Measurements from ENCODE around the gene FGF16. TPM values are rescaled to one million over a fixed set of nuclear protein-coding genes. Genes with fewer than 3 reads are reported as not detected.

Gene FGF16
- total RNA-seq, 1 donor from 2014 or later: not detected

GRCh38 chrX:77450415-77450814 is 3.2 kb downstream of the FGF16 start:
- no peak overlapping the region for H3K27ac ChIP-seq (ENCODE audit: low read depth, low read length)
- no peak overlapping the region for H3K4me3 Mint-ChIP-seq (ENCODE audit: unreplicated experiment)
- no peaks in the 10 kb centered on the region for H3K9me3 ChIP-seq (ENCODE audit: insufficient read depth, low read depth, low read length)
- peak overlapping the region; percentile 36 for H3K4me2 ChIP-seq (ENCODE audit: low read length)
- FAIRE-seq: no peak
- H3K36me3 ChIP-seq (ENCODE audit: insufficient read depth, low read length): no peaks in the 10 kb centered on the region
- H3K27ac Mint-ChIP-seq (ENCODE audit: unreplicated experiment): no peak overlapping the region
- H3K27me3 Mint-ChIP-seq (ENCODE audit: low read depth, unreplicated experiment): peaks cover 13% of the 10 kb centered on the region
- no peak overlapping the region for H3K9ac ChIP-seq (ENCODE audit: low read length)
- TF ChIP-seq EZH2 (IDR thresholded peaks at IDR 0.05; ENCODE audit: insufficient read depth, low read length): no peak
- TF ChIP-seq CTCF (IDR thresholded peaks at IDR 0.05; ENCODE audit: insufficient read depth, low read depth, low read length): no peak
- no peaks in the 10 kb centered on the region for H3K36me3 Mint-ChIP-seq (ENCODE audit: low read depth, unreplicated experiment)
- H2AFZ ChIP-seq (ENCODE audit: low read depth, low read length): no peak overlapping the region
- no peaks in the 10 kb centered on the region for H3K79me2 ChIP-seq (ENCODE audit: insufficient read depth, low read length)
- peaks cover 3% of the 10 kb centered on the region for H3K4me1 Mint-ChIP-seq (ENCODE audit: low read depth, unreplicated experiment)
- no peaks in the 10 kb centered on the region for H3K27me3 ChIP-seq (ENCODE audit: insufficient read depth, low read length)
- H3K4me1 ChIP-seq (ENCODE audit: insufficient read depth, low read length): peaks cover 8% of the 10 kb centered on the region
- no peak for DNase-seq (ENCODE audit: low read depth)
- H3K4me3 ChIP-seq (ENCODE audit: insufficient read depth, low read depth, low read length): no peak overlapping the region
- H4K20me1 ChIP-seq (ENCODE audit: insufficient read depth, low read length): no peaks in the 10 kb centered on the region
- H3K9me3 Mint-ChIP-seq (ENCODE audit: unreplicated experiment): no peaks in the 10 kb centered on the region

- Histone ChIP-seq H3K79me2 (ENCODE audit: insufficient read depth, low read length) (no peaks in the 10 kb centered on the region), H3K4me3 (ENCODE audit: insufficient read depth, low read depth, low read length) (no peak overlapping the region), H3K27me3 (ENCODE audit: insufficient read depth, low read length) (no peaks in the 10 kb centered on the region), H4K20me1 (ENCODE audit: insufficient read depth, low read length) (no peaks in the 10 kb centered on the region), H3K9ac (ENCODE audit: low read length) (no peak overlapping the region), H3K27ac (ENCODE audit: low read depth, low read length) (peak overlapping the region; percentile 21), H3K9me3 (ENCODE audit: insufficient read depth, low read depth, low read length) (no peaks in the 10 kb centered on the region), H3K4me1 (ENCODE audit: insufficient read depth, low read length) (peaks cover 8% of the 10 kb centered on the region), H3K36me3 (ENCODE audit: insufficient read depth, low read length) (no peaks in the 10 kb centered on the region), H3K4me2 (ENCODE audit: low read length) (peak overlapping the region; percentile 36), H2AFZ (ENCODE audit: low read depth, low read length) (no peak overlapping the region)
- FAIRE-seq (no peak), DNase-seq (ENCODE audit: low read depth) (peak; percentile 64)
- H3K27me3 Mint-ChIP-seq (ENCODE audit: low read depth, unreplicated experiment): peaks cover 11% of the 10 kb centered on the region
- no peak overlapping the region for H3K4me3 Mint-ChIP-seq (ENCODE audit: unreplicated experiment)
- TF ChIP-seq CTCF (IDR thresholded peaks at IDR 0.05; ENCODE audit: insufficient read depth, low read depth, low read length) (no peak), EZH2 (IDR thresholded peaks at IDR 0.05; ENCODE audit: insufficient read depth, low read length) (no peak)
- peak overlapping the region; percentile 41 for H3K27ac Mint-ChIP-seq (ENCODE audit: unreplicated experiment)
- H3K4me1 Mint-ChIP-seq (ENCODE audit: low read depth, unreplicated experiment): peaks cover 3% of the 10 kb centered on the region
- no peaks in the 10 kb centered on the region for H3K36me3 Mint-ChIP-seq (ENCODE audit: low read depth, unreplicated experiment)
- no peaks in the 10 kb centered on the region for H3K9me3 Mint-ChIP-seq (ENCODE audit: unreplicated experiment)
Observed at GRCh38 chrX:77450996-77451395, 3.8 kb downstream of the FGF16 start.

GRCh38 chrX:77453190-77453589 is 6.0 kb downstream of the FGF16 start:
- Histone ChIP-seq H3K9me3 (ENCODE audit: insufficient read depth, low read depth, low read length) (no peaks in the 10 kb centered on the region), H3K79me2 (ENCODE audit: insufficient read depth, low read length) (no peaks in the 10 kb centered on the region), H3K4me3 (ENCODE audit: insufficient read depth, low read depth, low read length) (no peak overlapping the region), H4K20me1 (ENCODE audit: insufficient read depth, low read length) (no peaks in the 10 kb centered on the region), H3K4me1 (ENCODE audit: insufficient read depth, low read length) (peaks cover 5% of the 10 kb centered on the region), H3K9ac (ENCODE audit: low read length) (no peak overlapping the region), H2AFZ (ENCODE audit: low read depth, low read length) (no peak overlapping the region), H3K27ac (ENCODE audit: low read depth, low read length) (no peak overlapping the region), H3K27me3 (ENCODE audit: insufficient read depth, low read length) (no peaks in the 10 kb centered on the region), H3K4me2 (ENCODE audit: low read length) (no peak overlapping the region), H3K36me3 (ENCODE audit: insufficient read depth, low read length) (no peaks in the 10 kb centered on the region)
- Mint-ChIP-seq H3K4me1 (ENCODE audit: low read depth, unreplicated experiment) (peaks cover 3% of the 10 kb centered on the region), H3K36me3 (ENCODE audit: low read depth, unreplicated experiment) (no peaks in the 10 kb centered on the region), H3K9me3 (ENCODE audit: unreplicated experiment) (no peaks in the 10 kb centered on the region), H3K27ac (ENCODE audit: unreplicated experiment) (no peak overlapping the region), H3K27me3 (ENCODE audit: low read depth, unreplicated experiment) (no peaks in the 10 kb centered on the region), H3K4me3 (ENCODE audit: unreplicated experiment) (no peak overlapping the region)
- DNase-seq (ENCODE audit: low read depth) (no peak), FAIRE-seq (peak; percentile 49)
- no peak for TF ChIP-seq EZH2 (IDR thresholded peaks at IDR 0.05; ENCODE audit: insufficient read depth, low read length)
- no peak for TF ChIP-seq CTCF (IDR thresholded peaks at IDR 0.05; ENCODE audit: insufficient read depth, low read depth, low read length)

Data from astrocyte (in vitro differentiated cells and primary cell).